GM23338 (cell line): ENCODE results near the gene TMEM126B. TPM values are rescaled to one million over a fixed set of nuclear protein-coding genes. Genes with fewer than 3 reads are reported as not detected.

Experiments used
- ATAC-seq: fragments of 200-7000 bp; cut with Tn5 transposase; 3 replicates; pipeline ENCODE4 v1.9.1; 2020
- DNase-seq: peaks from one replicate; pipeline ENCODE4 v3.0.0-alpha.2; 2015; ENCODE audit warnings: low spot score
- H2AFZ ChIP-seq: fragments of 200-600 bp; sonication (generic); 2 replicates; pipeline ENCODE4 v1.8.0; 2016; ENCODE audit warnings: antibody characterized with exemption, mild to moderate bottlenecking, moderate library complexity
- H3F3A ChIP-seq: fragments of 200-600 bp; sonication (generic); replicated peaks from 2 replicates; pipeline ENCODE4 v1.8.0; 2017; ENCODE audit warnings: antibody characterized with exemption, mixed run types, low read depth
- H3K27ac ChIP-seq: fragments of 200-600 bp; sonication (generic); 2 replicates; pipeline ENCODE4 v1.6.1; 2016; ENCODE audit warnings: low read depth
- H3K27me3 ChIP-seq: fragments of 200-600 bp; sonication (generic); 2 replicates; pipeline ENCODE4 v1.8.0; 2016; ENCODE audit warnings: mild to moderate bottlenecking, mixed run types, moderate library complexity; ENCODE audit not compliant: insufficient read depth
- H3K36me3 ChIP-seq: fragments of 200-600 bp; sonication (generic); 2 replicates; pipeline ENCODE4 v1.8.0; 2016; ENCODE audit warnings: mild to moderate bottlenecking; ENCODE audit not compliant: insufficient read depth
- H3K4me1 ChIP-seq: fragments of 200-600 bp; sonication (generic); 2 replicates; pipeline ENCODE4 v1.8.0; 2016; ENCODE audit warnings: mild to moderate bottlenecking, moderate library complexity; ENCODE audit not compliant: insufficient read depth
- H3K4me2 ChIP-seq: fragments of 200-600 bp; sonication (generic); 2 replicates; pipeline ENCODE4 v1.7.1; 2017; ENCODE audit warnings: mixed run types
- H3K4me3 ChIP-seq: fragments of 200-600 bp; sonication (generic); 2 replicates; pipeline ENCODE4 v1.6.1; 2016; ENCODE audit warnings: mixed run types
- H3K79me2 ChIP-seq: fragments of 200-600 bp; sonication (generic); replicated peaks from 2 replicates; pipeline ENCODE4 v1.8.0; 2017; ENCODE audit warnings: mild to moderate bottlenecking; ENCODE audit not compliant: insufficient read depth
- H3K9me2 ChIP-seq: fragments of 200-600 bp; sonication (generic); 2 replicates; pipeline ENCODE4 v1.8.0; 2017; ENCODE audit not compliant: insufficient read depth
- H4K20me1 ChIP-seq: fragments of 200-600 bp; sonication (generic); replicated peaks from 2 replicates; pipeline ENCODE4 v1.8.0; 2017; ENCODE audit warnings: mild to moderate bottlenecking; ENCODE audit not compliant: insufficient read depth
- H3K27ac Mint-ChIP-seq: 2 replicates; pipeline ENCODE4 v1.8.0; 2020; ENCODE audit warnings: inconsistent platforms, mild to moderate bottlenecking, moderate library complexity, mixed read lengths
- H3K27me3 Mint-ChIP-seq: 3 replicates; pipeline ENCODE4 v1.8.0; 2022; ENCODE audit warnings: low read depth, mild to moderate bottlenecking, moderate library complexity, mixed read lengths, inconsistent platforms; ENCODE audit not compliant: insufficient read depth, poor library complexity
- H3K36me3 Mint-ChIP-seq: 3 replicates; pipeline ENCODE4 v1.8.0; 2021; ENCODE audit warnings: low read depth, mild to moderate bottlenecking, inconsistent platforms, moderate library complexity, mixed read lengths
- H3K4me1 Mint-ChIP-seq: 3 replicates; pipeline ENCODE4 v1.8.0; 2020; ENCODE audit warnings: mild to moderate bottlenecking, inconsistent platforms, mixed read lengths
- H3K4me3 Mint-ChIP-seq: 3 replicates; pipeline ENCODE4 v1.8.0; 2021; ENCODE audit warnings: moderate library complexity, mild to moderate bottlenecking, inconsistent platforms, mixed read lengths
- H3K9me3 Mint-ChIP-seq: 3 replicates; pipeline ENCODE4 v1.8.0; 2020; ENCODE audit warnings: moderate library complexity, mild to moderate bottlenecking, inconsistent platforms, mixed read lengths
- EZH2 ChIP-seq: fragments of 200-600 bp; sonication (generic); IDR thresholded peaks from one replicate; pipeline ENCODE4 v1.8.0; 2017; ENCODE audit warnings: antibody characterized with exemption, mild to moderate bottlenecking, low read depth; ENCODE audit not compliant: unreplicated experiment
- EZH2phosphoT487 ChIP-seq: fragments of 200-600 bp; sonication (generic); IDR thresholded peaks from one replicate; pipeline ENCODE4 v1.8.1; 2018; ENCODE audit warnings: antibody characterized with exemption; ENCODE audit not compliant: unreplicated experiment
- JUNB ChIP-seq: IDR thresholded peaks from one replicate; pipeline ENCODE4 v1.6.1; 2016; ENCODE audit warnings: antibody characterized with exemption; ENCODE audit not compliant: unreplicated experiment
- POLR2AphosphoS5 ChIP-seq: IDR thresholded peaks from 2 replicates; pipeline ENCODE4 v1.6.1; 2016; ENCODE audit warnings: antibody characterized with exemption, low read depth
- STAT1 ChIP-seq: IDR thresholded peaks from one replicate; pipeline ENCODE4 v1.6.1; 2016; ENCODE audit warnings: antibody characterized with exemption; ENCODE audit not compliant: unreplicated experiment
- ZNF114 ChIP-seq: fragments of 250-450 bp; sonication (Bioruptor Pico); IDR thresholded peaks from 2 replicates; pipeline ENCODE4 v1.5.0; 2020; ENCODE audit warnings: mild to moderate bottlenecking, moderate library complexity
- ZNF331 ChIP-seq: fragments of 250-450 bp; sonication (Bioruptor Pico); IDR thresholded peaks from 2 replicates; pipeline ENCODE4 v1.5.0; 2020; ENCODE audit warnings: low read depth, mild to moderate bottlenecking, moderate library complexity
- polyA plus RNA-seq: library from polyadenylated mRNA; unstranded; fragments of >200 nt; fragmentation: Nextera tagmentation; extraction: Ambion mirVana; gene quantifications from 2 replicates; pipeline ENCODE4 v1.2.1, GENCODE V29; 2016
- total RNA-seq: library from RNA; depleted of rRNA; stranded (reverse); fragments of >200 nt; shearing (Covaris generic); gene quantifications from 2 replicates; pipeline ENCODE4 v1.2.3, GENCODE V29; 2014
- TF ChIP-seq, protein P1 (sequence below): IDR thresholded peaks from 2 replicates; pipeline ENCODE4 v1.6.1; 2016; ENCODE audit warnings: antibody characterized with exemption
- TF ChIP-seq, protein P2 (sequence below): fragments of 250-450 bp; sonication (Bioruptor Pico); IDR thresholded peaks from 2 replicates; pipeline ENCODE4 v1.5.0; 2020; ENCODE audit warnings: mild to moderate bottlenecking, moderate library complexity
- TF ChIP-seq, protein P3 (sequence below): IDR thresholded peaks from one replicate; pipeline ENCODE4 v1.6.1; 2018; ENCODE audit warnings: antibody characterized with exemption; ENCODE audit not compliant: unreplicated experiment

The TMEM126B gene
- total and polyA plus RNA-seq, 2 experiments from 2014 or later = 93.0 to 169 TPM

DNA sequence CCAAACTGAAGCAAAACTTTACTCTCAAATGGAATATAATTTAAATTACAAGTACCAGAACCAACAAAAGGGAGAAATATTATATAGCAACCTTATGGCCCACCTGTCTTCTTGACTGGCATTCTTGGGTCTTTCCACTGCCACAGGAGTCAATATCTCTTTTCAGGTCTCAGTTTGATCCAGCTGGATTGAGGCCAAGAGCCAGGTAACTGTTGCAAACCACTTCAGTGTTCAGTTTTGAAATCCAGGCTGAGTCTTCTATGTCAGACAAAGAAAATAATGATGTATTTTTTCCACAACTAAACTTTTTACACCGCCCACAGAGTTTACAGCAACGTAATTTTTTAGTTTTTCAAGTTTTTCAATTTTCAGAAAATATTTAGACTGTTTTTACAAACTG lies 1.9 kb upstream of the TMEM126B start (continued):
- TF ChIP-seq, protein P1, sequence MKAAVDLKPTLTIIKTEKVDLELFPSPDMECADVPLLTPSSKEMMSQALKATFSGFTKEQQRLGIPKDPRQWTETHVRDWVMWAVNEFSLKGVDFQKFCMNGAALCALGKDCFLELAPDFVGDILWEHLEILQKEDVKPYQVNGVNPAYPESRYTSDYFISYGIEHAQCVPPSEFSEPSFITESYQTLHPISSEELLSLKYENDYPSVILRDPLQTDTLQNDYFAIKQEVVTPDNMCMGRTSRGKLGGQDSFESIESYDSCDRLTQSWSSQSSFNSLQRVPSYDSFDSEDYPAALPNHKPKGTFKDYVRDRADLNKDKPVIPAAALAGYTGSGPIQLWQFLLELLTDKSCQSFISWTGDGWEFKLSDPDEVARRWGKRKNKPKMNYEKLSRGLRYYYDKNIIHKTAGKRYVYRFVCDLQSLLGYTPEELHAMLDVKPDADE = no peak

DNA sequence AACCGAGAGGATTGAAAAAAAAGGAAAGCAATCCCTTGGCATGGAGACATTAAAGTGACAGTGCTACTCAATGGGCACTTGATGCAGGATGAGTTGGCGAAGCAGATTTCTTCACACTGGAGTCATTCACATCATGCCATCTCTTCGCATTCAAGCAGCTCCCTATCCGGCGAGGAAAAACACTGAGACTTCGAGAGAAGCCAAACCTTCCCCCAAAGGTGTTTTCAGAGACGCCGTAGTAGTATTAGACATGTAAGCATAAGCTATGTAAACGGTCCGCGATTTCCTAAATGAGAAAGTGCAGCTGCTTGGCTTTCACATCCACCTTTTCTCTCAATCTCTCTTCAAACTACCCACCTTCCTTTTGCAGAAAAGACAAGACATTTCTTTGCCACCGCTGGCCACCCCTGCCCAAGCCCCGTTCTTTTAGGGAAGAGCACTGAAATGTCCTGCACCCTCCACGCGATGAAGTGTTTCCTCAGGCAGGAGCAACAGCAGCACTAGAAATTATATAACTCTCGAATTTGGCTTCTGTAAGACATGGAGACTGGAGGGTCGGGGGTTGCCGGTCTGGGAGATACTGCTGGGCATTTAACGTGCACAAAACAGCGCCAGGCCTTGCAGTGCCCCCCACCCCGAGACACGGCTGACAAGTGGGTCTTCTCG lies 928 bp upstream of the TMEM126B start, which contains the start of gene DLG2:
TSS of gene DLG2 (minus strand) at position 13 of the 666 bp plus-strand sequence.
- DNase-seq (peak; percentile 23), ATAC-seq (peak; percentile 17)
- Mint-ChIP-seq H3K4me3 (peak within 1 kb of the TSS; percentile 93), H3K4me1 (peaks cover 21% of the 10 kb centered on the region), H3K9me3 (no peaks in the 10 kb centered on the region; the same call in 2 of the 3 replicates), H3K27ac (peak within 1 kb of the TSS; percentile 96), H3K27me3 (no peaks in the 10 kb centered on the region), H3K36me3 (peaks cover 16% of the 10 kb centered on the region; the same call in 2 of the 3 replicates)
- Histone ChIP-seq H3K9me2 (no peaks in the 10 kb centered on the region), H4K20me1 (no peaks in the 10 kb centered on the region; the same call in 1 of the 2 replicates), H3F3A (peaks cover 9% of the 10 kb centered on the region; the same call in 1 of the 2 replicates), H3K4me3 (peak within 1 kb of the TSS; percentile 71), H3K4me1 (peaks cover 17% of the 10 kb centered on the region; the same call in 1 of the 2 replicates), H3K27me3 (no peaks in the 10 kb centered on the region), H2AFZ (peak within 1 kb of the TSS; percentile 95), H3K27ac (peak within 1 kb of the TSS; percentile 88), H3K4me2 (peak within 1 kb of the TSS; percentile 94), H3K36me3 (peaks cover 17% of the 10 kb centered on the region; the same call in 1 of the 2 replicates), H3K79me2 (peaks cover 40% of the 10 kb centered on the region)
- TF ChIP-seq, protein P2, sequence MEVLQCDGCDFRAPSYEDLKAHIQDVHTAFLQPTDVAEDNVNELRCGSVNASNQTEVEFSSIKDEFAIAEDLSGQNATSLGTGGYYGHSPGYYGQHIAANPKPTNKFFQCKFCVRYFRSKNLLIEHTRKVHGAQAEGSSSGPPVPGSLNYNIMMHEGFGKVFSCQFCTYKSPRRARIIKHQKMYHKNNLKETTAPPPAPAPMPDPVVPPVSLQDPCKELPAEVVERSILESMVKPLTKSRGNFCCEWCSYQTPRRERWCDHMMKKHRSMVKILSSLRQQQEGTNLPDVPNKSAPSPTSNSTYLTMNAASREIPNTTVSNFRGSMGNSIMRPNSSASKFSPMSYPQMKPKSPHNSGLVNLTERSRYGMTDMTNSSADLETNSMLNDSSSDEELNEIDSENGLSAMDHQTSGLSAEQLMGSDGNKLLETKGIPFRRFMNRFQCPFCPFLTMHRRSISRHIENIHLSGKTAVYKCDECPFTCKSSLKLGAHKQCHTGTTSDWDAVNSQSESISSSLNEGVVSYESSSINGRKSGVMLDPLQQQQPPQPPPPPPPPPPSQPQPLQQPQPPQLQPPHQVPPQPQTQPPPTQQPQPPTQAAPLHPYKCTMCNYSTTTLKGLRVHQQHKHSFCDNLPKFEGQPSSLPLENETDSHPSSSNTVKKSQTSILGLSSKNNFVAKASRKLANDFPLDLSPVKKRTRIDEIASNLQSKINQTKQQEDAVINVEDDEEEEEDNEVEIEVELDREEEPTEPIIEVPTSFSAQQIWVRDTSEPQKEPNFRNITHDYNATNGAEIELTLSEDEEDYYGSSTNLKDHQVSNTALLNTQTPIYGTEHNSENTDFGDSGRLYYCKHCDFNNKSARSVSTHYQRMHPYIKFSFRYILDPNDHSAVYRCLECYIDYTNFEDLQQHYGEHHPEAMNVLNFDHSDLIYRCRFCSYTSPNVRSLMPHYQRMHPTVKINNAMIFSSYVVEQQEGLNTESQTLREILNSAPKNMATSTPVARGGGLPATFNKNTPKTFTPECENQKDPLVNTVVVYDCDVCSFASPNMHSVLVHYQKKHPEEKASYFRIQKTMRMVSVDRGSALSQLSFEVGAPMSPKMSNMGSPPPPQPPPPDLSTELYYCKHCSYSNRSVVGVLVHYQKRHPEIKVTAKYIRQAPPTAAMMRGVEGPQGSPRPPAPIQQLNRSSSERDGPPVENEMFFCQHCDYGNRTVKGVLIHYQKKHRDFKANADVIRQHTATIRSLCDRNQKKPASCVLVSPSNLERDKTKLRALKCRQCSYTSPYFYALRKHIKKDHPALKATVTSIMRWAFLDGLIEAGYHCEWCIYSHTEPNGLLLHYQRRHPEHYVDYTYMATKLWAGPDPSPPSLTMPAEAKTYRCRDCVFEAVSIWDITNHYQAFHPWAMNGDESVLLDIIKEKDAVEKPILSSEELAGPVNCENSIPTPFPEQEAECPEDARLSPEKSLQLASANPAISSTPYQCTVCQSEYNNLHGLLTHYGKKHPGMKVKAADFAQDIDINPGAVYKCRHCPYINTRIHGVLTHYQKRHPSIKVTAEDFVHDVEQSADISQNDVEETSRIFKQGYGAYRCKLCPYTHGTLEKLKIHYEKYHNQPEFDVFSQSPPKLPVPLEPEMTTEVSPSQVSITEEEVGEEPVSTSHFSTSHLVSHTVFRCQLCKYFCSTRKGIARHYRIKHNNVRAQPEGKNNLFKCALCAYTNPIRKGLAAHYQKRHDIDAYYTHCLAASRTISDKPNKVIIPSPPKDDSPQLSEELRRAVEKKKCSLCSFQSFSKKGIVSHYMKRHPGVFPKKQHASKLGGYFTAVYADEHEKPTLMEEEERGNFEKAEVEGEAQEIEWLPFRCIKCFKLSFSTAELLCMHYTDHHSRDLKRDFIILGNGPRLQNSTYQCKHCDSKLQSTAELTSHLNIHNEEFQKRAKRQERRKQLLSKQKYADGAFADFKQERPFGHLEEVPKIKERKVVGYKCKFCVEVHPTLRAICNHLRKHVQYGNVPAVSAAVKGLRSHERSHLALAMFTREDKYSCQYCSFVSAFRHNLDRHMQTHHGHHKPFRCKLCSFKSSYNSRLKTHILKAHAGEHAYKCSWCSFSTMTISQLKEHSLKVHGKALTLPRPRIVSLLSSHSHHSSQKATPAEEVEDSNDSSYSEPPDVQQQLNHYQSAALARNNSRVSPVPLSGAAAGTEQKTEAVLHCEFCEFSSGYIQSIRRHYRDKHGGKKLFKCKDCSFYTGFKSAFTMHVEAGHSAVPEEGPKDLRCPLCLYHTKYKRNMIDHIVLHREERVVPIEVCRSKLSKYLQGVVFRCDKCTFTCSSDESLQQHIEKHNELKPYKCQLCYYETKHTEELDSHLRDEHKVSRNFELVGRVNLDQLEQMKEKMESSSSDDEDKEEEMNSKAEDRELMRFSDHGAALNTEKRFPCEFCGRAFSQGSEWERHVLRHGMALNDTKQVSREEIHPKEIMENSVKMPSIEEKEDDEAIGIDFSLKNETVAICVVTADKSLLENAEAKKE (CRISPR knock-in tag) = no peak
- TF ChIP-seq, protein P3, sequence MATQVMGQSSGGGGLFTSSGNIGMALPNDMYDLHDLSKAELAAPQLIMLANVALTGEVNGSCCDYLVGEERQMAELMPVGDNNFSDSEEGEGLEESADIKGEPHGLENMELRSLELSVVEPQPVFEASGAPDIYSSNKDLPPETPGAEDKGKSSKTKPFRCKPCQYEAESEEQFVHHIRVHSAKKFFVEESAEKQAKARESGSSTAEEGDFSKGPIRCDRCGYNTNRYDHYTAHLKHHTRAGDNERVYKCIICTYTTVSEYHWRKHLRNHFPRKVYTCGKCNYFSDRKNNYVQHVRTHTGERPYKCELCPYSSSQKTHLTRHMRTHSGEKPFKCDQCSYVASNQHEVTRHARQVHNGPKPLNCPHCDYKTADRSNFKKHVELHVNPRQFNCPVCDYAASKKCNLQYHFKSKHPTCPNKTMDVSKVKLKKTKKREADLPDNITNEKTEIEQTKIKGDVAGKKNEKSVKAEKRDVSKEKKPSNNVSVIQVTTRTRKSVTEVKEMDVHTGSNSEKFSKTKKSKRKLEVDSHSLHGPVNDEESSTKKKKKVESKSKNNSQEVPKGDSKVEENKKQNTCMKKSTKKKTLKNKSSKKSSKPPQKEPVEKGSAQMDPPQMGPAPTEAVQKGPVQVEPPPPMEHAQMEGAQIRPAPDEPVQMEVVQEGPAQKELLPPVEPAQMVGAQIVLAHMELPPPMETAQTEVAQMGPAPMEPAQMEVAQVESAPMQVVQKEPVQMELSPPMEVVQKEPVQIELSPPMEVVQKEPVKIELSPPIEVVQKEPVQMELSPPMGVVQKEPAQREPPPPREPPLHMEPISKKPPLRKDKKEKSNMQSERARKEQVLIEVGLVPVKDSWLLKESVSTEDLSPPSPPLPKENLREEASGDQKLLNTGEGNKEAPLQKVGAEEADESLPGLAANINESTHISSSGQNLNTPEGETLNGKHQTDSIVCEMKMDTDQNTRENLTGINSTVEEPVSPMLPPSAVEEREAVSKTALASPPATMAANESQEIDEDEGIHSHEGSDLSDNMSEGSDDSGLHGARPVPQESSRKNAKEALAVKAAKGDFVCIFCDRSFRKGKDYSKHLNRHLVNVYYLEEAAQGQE = no peak
- TF ChIP-seq STAT1 = no peak
- no peak for TF ChIP-seq EZH2phosphoT487
- no peak for TF ChIP-seq EZH2
- TF ChIP-seq ZNF114 (CRISPR knock-in tag) = no peak
- no peak for TF ChIP-seq JUNB
- TF ChIP-seq, protein P1 = no peak
- no peak for TF ChIP-seq ZNF331
- TF ChIP-seq POLR2AphosphoS5 = no peak
